GM12801 (cell line): ENCODE results near the gene SLC9A8.

Source experiments
- CTCF ChIP-seq: IDR thresholded peaks from one replicate; pipeline ENCODE4 v1.5.1; 2011; ENCODE audit warnings: control low read depth; ENCODE audit not compliant: insufficient read length; ENCODE audit errors: extremely low read depth

Gene SLC9A8

GRCh38 chr20:49814057-49814694 is 1.5 kb downstream of the SLC9A8 start:
- no peak for TF ChIP-seq CTCF

- TF ChIP-seq CTCF, result no peak
These were observed 6.2 kb downstream of the SLC9A8 start for GRCh38 chr20:49818816-49819215.

GRCh38 chr20:49819702-49820101 is 7.1 kb downstream of the SLC9A8 start:
- TF ChIP-seq CTCF, result no peak

DNA sequence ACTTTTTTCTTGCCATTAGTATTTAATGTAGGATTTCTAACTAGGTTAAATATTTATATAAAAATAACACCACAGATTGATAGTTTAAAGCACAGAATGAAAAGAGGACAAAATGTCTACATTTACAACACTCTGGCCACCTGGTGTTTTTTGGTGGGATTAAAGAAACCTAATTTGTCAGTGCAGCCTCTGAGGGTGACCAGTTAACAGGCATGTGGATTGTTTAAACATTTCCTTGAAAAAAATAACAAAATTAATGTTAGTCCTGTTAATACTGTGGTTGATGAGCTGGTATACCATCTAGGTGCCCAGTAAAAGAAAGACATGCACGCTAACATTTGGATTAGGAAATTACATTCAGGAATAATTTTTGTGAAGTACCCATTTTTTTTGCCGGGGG is 8.8 kb downstream of the SLC9A8 start:
- TF ChIP-seq CTCF, result no peak

- no peak for TF ChIP-seq CTCF
These were observed 9.3 kb downstream of the SLC9A8 start for GRCh38 chr20:49821870-49822331.

- no peak for TF ChIP-seq CTCF
These were observed 10.7 kb downstream of the SLC9A8 start for GRCh38 chr20:49823152-49823847.

- no peak for TF ChIP-seq CTCF
These were observed 11.6 kb downstream of the SLC9A8 start for GRCh38 chr20:49824206-49824605.
